ENCODE results near the gene IGFBP3. TPM values are rescaled to one million over a fixed set of nuclear protein-coding genes. Genes with fewer than 3 reads are reported as not detected.

IGFBP3 gene
- total RNA-seq, 1 experiment from 2014 or later, result 4.1 TPM

- TF ChIP-seq ZBTB33 (IDR thresholded peaks at IDR 0.05; ENCODE audit: extremely low read depth, insufficient replicate concordance, low read length) (no peak), MAX (IDR thresholded peaks at IDR 0.05) (no peak), YY1 (IDR thresholded peaks at IDR 0.05; ENCODE audit: extremely low read depth, insufficient replicate concordance, low read depth, low read length) (no peak), ZNF274 (IDR thresholded peaks at IDR 0.05; ENCODE audit: low read depth, low read length) (no peak), CBX3 (IDR thresholded peaks at IDR 0.05; ENCODE audit: low read depth) (0 out of 2 replicates have a peak, but pooled peaks have one; percentile 17), SP1 (IDR thresholded peaks at IDR 0.05; ENCODE audit: low read depth) (no peak), ELF1 (IDR thresholded peaks at IDR 0.05; ENCODE audit: borderline replicate concordance, low read depth) (no peak), RAD21 (IDR thresholded peaks at IDR 0.05; ENCODE audit: low read depth) (peak; percentile 93), POLR2A (IDR thresholded peaks at IDR 0.05; ENCODE audit: borderline replicate concordance, extremely low read depth, insufficient read depth, insufficient read length) (no peak), ZFX (IDR thresholded peaks at IDR 0.05) (no peak)
These were observed 2.2 kb upstream of the IGFBP3 start (continued) for GRCh38 chr7:45923290-45923689.

- ChIA-PET CTCF (interaction anchor here (0.7 to 3.1 kb wide), 26 partner anchors 9 to 1310 kb away, joined by 3 to 27 read pairs (median 4); no protein-coding TSS in a partner anchor), POLR2A (no interaction called here), RAD21 (ENCODE audit: low non-redundant PET in 1 of 2, low total read pairs in 2 of 2, uncharacterized antibody in 2 of 2, unreplicated experiment in 2 of 2) (interaction anchor here (1.4 to 1.5 kb wide), 3 partner anchors 33 to 429 kb away, joined by 3 to 6 read pairs (median 4); no protein-coding TSS in a partner anchor)
- intact Hi-C loops (cut with micrococcal nuclease), result loop anchor here (1.0 to 2.0 kb wide), 3 partner anchors 429 to 1332 kb away; no protein-coding TSS in a partner anchor
- Histone ChIP-seq H3K27ac (ENCODE audit: low read depth, low read length) (no peak overlapping the region), H3K79me2 (ENCODE audit: insufficient read depth, low read length) (no peaks in the 10 kb centered on the region), H2AFZ (ENCODE audit: low read depth, low read length, poor library complexity, severe bottlenecking) (peak overlapping the region; percentile 69), H3K27me3 (ENCODE audit: insufficient read depth, low read length) (peaks cover 8% of the 10 kb centered on the region; the same call in 1 of the 2 replicates), H3K4me2 (ENCODE audit: low read length) (peak overlapping the region; percentile 31), H3K9me3 (ENCODE audit: control insufficient read depth in 1 of 2, insufficient read depth in 1 of 2, low read depth in 1 of 2, low read length in 2 of 2) (no peaks in the 10 kb centered on the region), H3K9me2 (ENCODE audit: insufficient read depth) (no peaks in the 10 kb centered on the region), H4K20me1 (ENCODE audit: insufficient read depth) (no peaks in the 10 kb centered on the region), H3K4me1 (ENCODE audit: control insufficient read depth in 1 of 2, insufficient read depth in 2 of 2, low read length in 2 of 2) (peaks cover 3 to 29% of the 10 kb centered on the region in 2 experiments; a peak in 2 of 4 replicates), H3K4me3 (replicated peaks in 1 of 2; ENCODE audit: low read depth in 1 of 2, low read length in 2 of 2) (no peak overlapping the region), H3K36me3 (ENCODE audit: control insufficient read depth in 1 of 2, insufficient read depth in 2 of 2, low read length in 2 of 2) (no peaks in the 10 kb centered on the region), H3K9ac (ENCODE audit: low read length) (no peak overlapping the region)
- no peak for DNase-seq (ENCODE audit: low read depth, low spot score)
- TF ChIP-seq REST (IDR thresholded peaks at IDR 0.05; ENCODE audit: low read depth) (no peak), JUND (IDR thresholded peaks at IDR 0.05) (no peak), ELF1 (IDR thresholded peaks at IDR 0.05; ENCODE audit: borderline replicate concordance, low read depth) (no peak), POLR2A (IDR thresholded peaks at IDR 0.05; ENCODE audit: borderline replicate concordance, extremely low read depth, insufficient read depth, insufficient read length) (no peak), TCF7L2 (IDR thresholded peaks at IDR 0.05; ENCODE audit: borderline replicate concordance, extremely low read depth, insufficient read depth, insufficient read length) (no peak), ZNF274 (IDR thresholded peaks at IDR 0.05; ENCODE audit: low read depth, low read length) (no peak), FOSL1 (IDR thresholded peaks at IDR 0.05; ENCODE audit: low read depth) (no peak), EZH2 (IDR thresholded peaks at IDR 0.05) (no peak), SIN3A (IDR thresholded peaks at IDR 0.05; ENCODE audit: low read depth) (no peak), CBX3 (IDR thresholded peaks at IDR 0.05; ENCODE audit: low read depth) (no peak), RAD21 (IDR thresholded peaks at IDR 0.05; ENCODE audit: low read depth) (no peak), CTCF (IDR thresholded peaks at IDR 0.05 in 2 of 3, conservative IDR thresholded peaks at IDR 0.05 in 1 of 3; ENCODE audit: borderline replicate concordance in 1 of 3, insufficient read depth in 1 of 3, low read depth in 2 of 3, low read length in 2 of 3) (no peak)
- no peak for ATAC-seq
- no TSS peak for BruUV-seq (replicated peaks)
These were observed 1.7 kb upstream of the IGFBP3 start for GRCh38 chr7:45922810-45923209.

Measured in HCT116 (cell line).